IPS-15b (cell line): Measurements from ENCODE around the gene TEF.
A peak's percentile ranks its signal among the peaks of the same experiment; 100 is the strongest.

Experiments used
- H3K27me3 ChIP-seq: one replicate; pipeline ENCODE4 v1.6.1; 2013; ENCODE audit warnings: low read length; ENCODE audit not compliant: control insufficient read depth, insufficient read depth
- H3K36me3 ChIP-seq: one replicate; pipeline ENCODE4 v1.6.1; 2013; ENCODE audit warnings: low read length; ENCODE audit not compliant: control insufficient read depth, insufficient read depth
- H3K4me1 ChIP-seq: one replicate; pipeline ENCODE4 v1.6.1; 2013; ENCODE audit warnings: mild to moderate bottlenecking, low read length; ENCODE audit not compliant: control insufficient read depth, insufficient read depth
- H3K4me3 ChIP-seq: one replicate; pipeline ENCODE4 v1.5.1; 2013; ENCODE audit warnings: low read depth, low read length
- H3K9ac ChIP-seq: one replicate; pipeline ENCODE4 v1.6.1; 2013; ENCODE audit warnings: low read depth, mild to moderate bottlenecking, low read length
- H3K9me3 ChIP-seq: one replicate; pipeline ENCODE4 v1.6.1; 2013; ENCODE audit warnings: mild to moderate bottlenecking, low read length; ENCODE audit not compliant: control insufficient read depth, insufficient read depth

Gene TEF

DNA sequence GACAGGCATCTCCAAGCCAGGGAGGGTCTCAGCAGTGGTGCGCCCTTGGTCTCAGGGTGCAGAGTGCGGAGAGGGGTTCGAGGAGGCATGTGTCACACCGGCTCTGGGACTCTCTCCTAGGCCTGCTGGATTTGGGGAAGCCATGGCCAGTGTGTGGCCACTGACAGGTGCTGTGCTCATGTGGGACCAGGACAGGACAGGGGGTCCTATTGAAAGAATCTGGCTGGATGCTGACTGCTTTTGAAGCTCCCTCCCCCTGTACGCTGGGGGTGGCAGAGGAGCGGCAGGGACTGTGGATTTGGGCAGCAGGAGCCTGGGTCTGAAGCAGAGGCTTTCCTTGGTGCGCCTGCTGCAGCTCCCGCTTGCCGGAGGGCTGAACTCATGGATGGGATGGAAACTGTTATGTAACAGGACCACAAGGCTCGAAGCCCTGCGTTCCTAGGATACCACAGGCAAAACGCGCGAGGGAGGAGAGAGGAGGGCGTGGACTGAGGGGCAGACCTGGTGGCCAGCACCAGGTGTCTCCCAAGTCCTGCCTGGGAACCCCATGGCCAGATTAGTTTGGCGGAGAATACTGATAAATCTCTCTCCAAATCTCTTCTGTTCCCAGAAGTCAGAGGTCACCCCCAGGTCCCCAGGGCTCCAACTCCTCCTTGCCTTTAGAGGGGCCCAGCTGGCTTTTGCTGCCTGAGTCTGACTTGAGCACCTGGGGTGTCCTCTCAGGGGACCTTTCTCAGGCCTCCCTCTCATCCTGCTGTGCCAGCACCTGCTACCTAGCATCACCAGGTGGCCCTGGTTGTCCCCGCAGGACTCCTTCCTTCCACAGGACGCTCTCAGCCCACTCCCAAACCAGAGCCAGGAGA lies 13.8 kb upstream of the TEF start:
- Histone ChIP-seq H3K9me3 (no peaks in the 10 kb centered on the region), H3K9ac (no peak overlapping the region), H3K27me3 (no peaks in the 10 kb centered on the region), H3K4me3 (no peak overlapping the region), H3K4me1 (peaks cover 2% of the 10 kb centered on the region), H3K36me3 (no peaks in the 10 kb centered on the region)

DNA sequence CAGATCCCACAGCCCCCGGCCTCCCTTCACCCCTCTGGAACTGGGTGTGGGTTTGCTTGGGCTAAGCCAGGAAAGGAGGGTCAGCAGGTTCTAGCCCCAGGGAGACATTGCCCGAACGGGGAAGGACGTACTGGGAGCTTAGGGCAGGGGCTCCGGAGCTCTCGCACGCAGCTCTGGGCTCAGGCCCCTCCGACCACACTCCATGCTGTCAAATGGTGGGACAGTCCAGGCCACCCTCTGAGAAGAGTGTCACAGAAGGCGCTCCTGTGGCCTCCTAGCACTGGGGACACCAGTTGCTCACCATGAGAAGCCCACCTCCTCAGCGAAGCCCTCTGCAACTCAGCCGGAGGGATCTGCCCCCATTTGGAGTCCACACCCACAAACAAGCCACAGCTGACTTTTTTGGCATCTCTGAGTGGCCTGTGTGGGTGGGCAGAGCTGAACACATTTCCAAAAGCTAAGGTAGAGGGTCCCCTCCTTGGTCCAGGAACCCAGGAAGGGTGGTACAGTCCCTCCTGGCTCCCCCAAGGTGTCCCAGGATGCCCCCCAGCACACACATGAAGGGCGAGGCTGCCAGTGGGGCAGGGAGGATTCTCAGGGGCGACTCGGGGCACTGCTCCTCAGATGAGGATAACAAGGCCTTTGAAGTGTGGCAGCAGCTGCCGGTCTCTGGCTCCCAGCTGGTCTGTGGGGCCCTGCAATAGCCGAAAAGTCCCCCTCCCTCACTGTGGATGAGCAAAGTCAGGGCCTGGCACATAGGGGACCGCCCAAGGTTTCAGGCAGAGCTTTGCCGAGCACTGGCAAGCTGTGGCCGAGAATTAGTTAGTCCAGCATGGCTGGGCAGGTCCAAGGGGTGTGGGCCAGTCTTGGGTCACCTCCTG lies 13.0 kb upstream of the TEF start:
- Histone ChIP-seq H3K27me3 (no peaks in the 10 kb centered on the region), H3K9ac (no peak overlapping the region), H3K4me3 (no peak overlapping the region), H3K36me3 (no peaks in the 10 kb centered on the region), H3K4me1 (peaks cover 2% of the 10 kb centered on the region), H3K9me3 (no peaks in the 10 kb centered on the region)

DNA sequence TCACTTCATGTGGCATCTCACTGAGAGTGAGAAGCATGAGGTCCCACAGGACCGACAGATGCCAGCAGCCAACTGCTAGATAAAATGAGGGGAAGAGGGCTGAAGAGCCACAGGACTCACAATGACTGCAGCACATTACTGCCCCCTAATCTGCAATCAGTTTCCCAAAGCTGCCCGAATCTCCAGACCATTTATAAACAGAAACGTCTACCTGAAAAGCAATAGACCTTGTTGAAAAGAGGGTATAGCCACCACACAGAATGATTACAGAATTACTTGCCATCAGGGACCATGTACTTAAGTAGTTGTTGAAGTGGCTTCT lies 12.4 kb upstream of the TEF start:
- H3K27me3 ChIP-seq: no peaks in the 10 kb centered on the region
- peaks cover 2% of the 10 kb centered on the region for H3K4me1 ChIP-seq
- no peaks in the 10 kb centered on the region for H3K36me3 ChIP-seq
- H3K9me3 ChIP-seq: no peaks in the 10 kb centered on the region
- H3K9ac ChIP-seq: no peak overlapping the region
- H3K4me3 ChIP-seq: no peak overlapping the region

DNA sequence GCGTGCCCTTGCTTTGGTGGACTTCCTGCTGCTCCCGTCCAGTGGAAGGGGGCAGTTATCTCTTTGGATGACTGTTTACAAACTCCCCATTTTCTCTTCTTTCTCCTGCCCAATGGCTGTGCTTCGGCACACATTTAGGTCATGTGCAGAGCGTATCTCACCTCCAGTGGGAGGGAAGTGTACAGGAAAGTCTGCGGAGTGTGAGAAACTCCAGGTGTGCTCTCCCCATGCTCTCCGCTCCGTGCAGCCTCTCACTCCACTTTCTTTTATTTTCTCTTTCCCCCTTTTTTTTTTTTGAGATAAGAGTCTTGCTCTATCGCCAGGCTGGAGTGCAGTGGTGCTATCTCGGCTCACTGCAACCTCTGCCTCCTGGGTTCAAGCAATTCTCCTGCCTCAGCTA lies 11.9 kb upstream of the TEF start:
- H3K27me3 ChIP-seq: no peaks in the 10 kb centered on the region
- H3K4me3 ChIP-seq: no peak overlapping the region
- no peak overlapping the region for H3K9ac ChIP-seq
- peaks cover 2% of the 10 kb centered on the region for H3K4me1 ChIP-seq
- no peaks in the 10 kb centered on the region for H3K9me3 ChIP-seq
- H3K36me3 ChIP-seq: no peaks in the 10 kb centered on the region

DNA sequence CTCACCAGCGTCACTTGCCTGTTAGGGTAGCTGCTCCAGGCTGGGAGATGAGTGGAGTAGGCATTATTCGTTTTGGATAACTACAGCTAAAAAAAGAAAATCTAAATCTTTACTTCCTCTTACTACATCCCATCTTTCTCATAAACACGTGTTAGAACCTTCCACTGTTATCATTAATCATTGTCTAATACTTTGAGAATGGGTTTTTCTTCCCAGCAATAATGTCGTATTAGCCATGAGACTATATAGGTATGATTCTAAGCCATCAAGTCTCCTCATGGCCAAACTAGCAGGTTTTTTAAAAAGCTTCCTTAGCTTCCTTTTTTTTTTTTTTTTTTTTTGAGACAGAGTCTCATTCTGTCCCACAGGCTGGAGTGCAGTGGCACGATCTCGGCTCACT lies 3.9 kb upstream of the TEF start:
- Histone ChIP-seq H3K9me3 (no peaks in the 10 kb centered on the region), H3K4me1 (peaks cover 3% of the 10 kb centered on the region), H3K27me3 (no peaks in the 10 kb centered on the region), H3K9ac (no peak overlapping the region), H3K4me3 (no peak overlapping the region), H3K36me3 (no peaks in the 10 kb centered on the region)

DNA sequence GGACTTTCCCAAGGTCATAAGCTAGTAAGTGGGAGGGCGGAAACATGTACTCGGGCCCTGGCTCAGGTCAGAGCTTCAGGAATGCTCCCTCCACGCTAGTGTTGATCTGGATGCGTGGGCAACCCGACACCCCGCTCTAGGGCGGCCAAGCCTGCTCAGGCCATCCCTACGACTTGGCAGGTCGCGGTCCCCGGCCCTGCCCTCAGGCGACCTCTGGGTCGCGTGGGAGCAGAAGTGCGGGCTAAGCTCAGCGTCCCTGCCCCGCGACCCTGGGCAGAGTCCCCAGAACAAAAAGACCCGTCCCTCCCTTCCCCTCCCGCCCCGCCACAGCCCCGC lies 781 bp upstream of the TEF start:
- no peaks in the 10 kb centered on the region for H3K27me3 ChIP-seq
- peak overlapping the region; percentile 85 for H3K9ac ChIP-seq
- peaks cover 9% of the 10 kb centered on the region for H3K4me1 ChIP-seq
- H3K4me3 ChIP-seq: peak overlapping the region; percentile 69
- no peaks in the 10 kb centered on the region for H3K9me3 ChIP-seq
- H3K36me3 ChIP-seq: no peaks in the 10 kb centered on the region

DNA sequence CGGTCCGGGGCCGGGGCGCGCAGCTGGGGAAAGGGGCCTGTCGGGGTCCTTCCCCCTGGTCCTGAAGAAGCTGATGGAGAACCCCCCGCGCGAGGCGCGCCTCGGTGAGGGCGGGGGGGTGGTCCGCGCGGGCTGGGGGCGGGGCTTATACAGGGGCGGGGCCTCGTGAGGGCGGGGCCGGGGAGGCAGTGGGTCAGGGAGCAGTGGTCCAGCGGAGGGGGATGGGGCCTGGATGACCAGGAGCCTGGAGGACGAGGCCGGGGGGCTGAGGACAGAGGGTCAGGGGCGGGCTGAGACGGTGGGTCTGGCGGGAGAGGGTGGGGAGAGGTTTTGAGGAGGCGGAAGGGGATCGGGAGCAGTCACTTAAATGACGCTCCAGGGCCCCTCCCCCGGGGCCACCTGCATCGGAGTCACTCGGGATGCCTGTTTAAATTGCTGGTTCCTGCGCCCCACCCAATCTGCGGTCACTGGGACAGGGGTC lies 396 bp downstream of the TEF start:
- Histone ChIP-seq H3K36me3 (no peaks in the 10 kb centered on the region), H3K9ac (peak overlapping the region; percentile 24), H3K4me1 (peaks cover 9% of the 10 kb centered on the region), H3K9me3 (no peaks in the 10 kb centered on the region), H3K27me3 (no peaks in the 10 kb centered on the region), H3K4me3 (peak overlapping the region; percentile 81)

DNA sequence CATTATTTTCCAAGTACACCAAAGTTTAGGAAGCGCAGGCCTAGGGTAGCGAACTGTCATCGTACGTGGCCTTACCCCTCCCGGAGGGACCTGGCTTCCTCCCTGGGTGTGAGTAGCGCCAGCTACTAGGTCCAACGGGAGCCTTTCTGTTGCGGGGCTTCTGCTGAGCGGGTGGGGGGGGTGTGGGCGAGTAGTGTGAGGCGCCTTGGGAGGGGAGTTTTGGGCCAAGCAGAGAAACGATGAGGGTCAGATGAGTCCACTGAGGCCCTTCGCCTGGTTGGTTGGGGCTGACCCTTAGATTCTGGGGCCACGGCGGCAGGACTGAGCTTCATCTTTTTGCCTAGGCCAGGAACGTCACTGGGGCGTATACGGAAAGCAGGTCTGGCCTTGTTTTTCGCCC lies 868 bp downstream of the TEF start:
- peak overlapping the region; percentile 24 for H3K9ac ChIP-seq
- peaks cover 4% of the 10 kb centered on the region for H3K36me3 ChIP-seq

DNA sequence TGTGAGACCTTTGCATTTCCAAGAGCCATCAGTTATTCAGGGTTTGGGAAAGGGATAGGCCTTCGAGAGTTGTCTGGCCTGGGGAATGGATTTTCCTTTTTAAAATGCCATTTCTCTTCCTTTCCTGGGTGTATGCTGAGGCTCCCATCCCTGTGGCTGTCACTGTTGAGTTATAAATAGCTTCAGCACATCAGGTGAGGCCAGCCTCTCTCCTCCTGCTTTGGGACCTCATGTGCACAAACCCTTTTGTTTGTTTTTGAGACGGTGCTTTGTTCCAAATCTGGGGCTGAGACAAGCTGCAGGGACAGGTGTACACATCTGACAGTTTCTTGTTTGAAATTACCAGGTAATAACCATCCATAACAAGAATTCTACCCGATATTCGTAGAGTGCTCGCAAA lies 1.3 kb downstream of the TEF start:
- no peaks in the 10 kb centered on the region for H3K27me3 ChIP-seq
- H3K36me3 ChIP-seq: peaks cover 6% of the 10 kb centered on the region
- peak overlapping the region; percentile 81 for H3K4me3 ChIP-seq
- no peaks in the 10 kb centered on the region for H3K9me3 ChIP-seq
- peaks cover 9% of the 10 kb centered on the region for H3K4me1 ChIP-seq
- no peak overlapping the region for H3K9ac ChIP-seq

More for the DNA sequence above, 868 bp downstream of the TEF start:
- Histone ChIP-seq H3K9me3 (no peaks in the 10 kb centered on the region), H3K4me1 (peaks cover 9% of the 10 kb centered on the region), H3K4me3 (peak overlapping the region; percentile 81), H3K27me3 (no peaks in the 10 kb centered on the region)

DNA sequence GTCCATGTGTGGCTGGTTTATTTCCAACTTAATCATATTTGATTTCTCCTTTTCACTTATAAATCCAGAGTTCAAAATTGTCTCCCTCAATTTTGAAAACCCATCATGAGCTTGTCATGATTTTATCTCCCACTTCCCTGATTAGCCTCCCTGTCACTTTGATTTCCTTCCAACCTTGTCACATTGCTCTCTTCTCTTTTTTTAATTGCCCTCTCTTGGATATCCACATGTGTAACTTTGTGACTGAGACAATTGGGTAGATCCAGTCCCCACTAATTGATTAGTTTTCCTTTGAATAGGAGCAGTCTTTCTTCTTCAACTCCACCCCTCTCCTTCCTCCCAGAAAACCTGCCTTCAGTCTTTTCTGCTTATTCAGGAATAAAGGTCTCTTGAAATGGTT lies 2.4 kb downstream of the TEF start:
- H3K9ac ChIP-seq: no peak overlapping the region
- peaks cover 11% of the 10 kb centered on the region for H3K36me3 ChIP-seq
- H3K9me3 ChIP-seq: no peaks in the 10 kb centered on the region
- no peaks in the 10 kb centered on the region for H3K27me3 ChIP-seq
- H3K4me1 ChIP-seq: peaks cover 9% of the 10 kb centered on the region
- H3K4me3 ChIP-seq: no peak overlapping the region

DNA sequence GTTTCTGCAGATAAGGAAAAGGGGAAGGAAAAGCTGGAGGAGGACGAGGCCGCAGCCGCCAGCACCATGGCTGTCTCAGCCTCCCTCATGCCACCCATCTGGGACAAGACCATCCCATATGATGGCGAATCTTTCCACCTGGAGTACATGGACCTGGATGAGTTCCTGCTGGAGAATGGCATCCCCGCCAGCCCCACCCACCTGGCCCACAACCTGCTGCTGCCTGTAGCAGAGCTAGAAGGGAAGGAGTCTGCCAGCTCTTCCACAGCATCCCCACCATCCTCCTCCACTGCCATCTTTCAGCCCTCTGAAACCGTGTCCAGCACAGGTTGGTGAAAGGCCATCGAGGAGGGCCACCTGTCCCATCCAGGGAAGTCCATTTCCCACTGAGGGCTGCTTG lies 5.6 kb downstream of the TEF start:
- H3K9ac ChIP-seq: no peak overlapping the region

DNA sequence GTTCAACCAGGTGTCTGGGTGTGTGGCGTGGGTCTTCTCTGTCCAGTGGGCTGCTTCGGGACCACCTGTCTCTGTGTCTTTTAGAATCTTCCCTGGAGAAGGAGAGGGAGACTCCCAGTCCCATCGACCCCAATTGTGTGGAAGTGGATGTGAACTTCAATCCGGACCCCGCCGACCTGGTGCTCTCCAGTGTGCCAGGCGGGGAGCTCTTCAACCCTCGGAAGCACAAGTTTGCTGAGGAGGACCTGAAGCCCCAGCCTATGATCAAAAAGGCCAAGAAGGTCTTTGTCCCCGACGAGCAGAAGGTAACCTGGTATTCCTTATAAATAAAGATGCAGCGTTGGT lies 12.2 kb downstream of the TEF start:
- H3K9ac ChIP-seq: no peak overlapping the region
- peaks cover 27% of the 10 kb centered on the region for H3K36me3 ChIP-seq
- no peaks in the 10 kb centered on the region for H3K4me1 ChIP-seq
- no peaks in the 10 kb centered on the region for H3K9me3 ChIP-seq
- no peak overlapping the region for H3K4me3 ChIP-seq
- no peaks in the 10 kb centered on the region for H3K27me3 ChIP-seq

More for the DNA sequence above, 5.6 kb downstream of the TEF start:
- H3K36me3 ChIP-seq: peaks cover 11% of the 10 kb centered on the region
- H3K9me3 ChIP-seq: no peaks in the 10 kb centered on the region
- no peaks in the 10 kb centered on the region for H3K27me3 ChIP-seq
- no peak overlapping the region for H3K4me3 ChIP-seq
- peaks cover 6% of the 10 kb centered on the region for H3K4me1 ChIP-seq
